HepG2 (cell line): ENCODE data around the gene CHADL. TPM values are rescaled to one million over a fixed set of nuclear protein-coding genes. Genes with fewer than 3 reads are reported as not detected.

Experiments
- GABPA ChIP-seq, 2 experiments: IDR thresholded peaks; 2 replicates each; pipeline ENCODE4 v1.6.1; 2011 to 2016; ENCODE audit warnings: low read depth in 2 of 2, low read length in 1 of 2, missing biosample characterization in 1 of 2, missing genetic modification characterization in 1 of 2
- KDM4B ChIP-seq: sonication (generic); formaldehyde crosslinking; IDR thresholded peaks from 2 replicates; pipeline ENCODE4 v1.4.0; 2020; ENCODE audit warnings: missing genetic modification reagents
- MAF1 ChIP-seq: sonication (generic); formaldehyde crosslinking; IDR thresholded peaks from 2 replicates; pipeline ENCODE4 v1.5.0; 2020; ENCODE audit warnings: missing genetic modification reagents, borderline replicate concordance
- SNAPC4 ChIP-seq: sonication (generic); formaldehyde crosslinking; IDR thresholded peaks from 2 replicates; pipeline ENCODE4 v1.4.0; 2020; ENCODE audit warnings: mild to moderate bottlenecking, missing genetic modification reagents
- TCF7 ChIP-seq: sonication (generic); IDR thresholded peaks from 2 replicates; pipeline ENCODE4 v1.6.1; 2016; ENCODE audit warnings: antibody characterized with exemption, low read depth
- TEF ChIP-seq: sonication (generic); formaldehyde crosslinking; IDR thresholded peaks from 2 replicates; pipeline ENCODE4 v1.5.0; 2020; ENCODE audit warnings: missing genetic modification reagents
- WIZ ChIP-seq: sonication (generic); formaldehyde crosslinking; IDR thresholded peaks from 2 replicates; pipeline ENCODE4 v1.5.1; 2020; ENCODE audit warnings: mild to moderate bottlenecking, missing genetic modification reagents
- ZBTB37 ChIP-seq: sonication (generic); formaldehyde crosslinking; IDR thresholded peaks from 2 replicates; pipeline ENCODE4 v1.4.0; 2020; ENCODE audit warnings: mild to moderate bottlenecking, missing genetic modification reagents
- ZBTB8A ChIP-seq: sonication (generic); formaldehyde crosslinking; IDR thresholded peaks from 2 replicates; pipeline ENCODE4 v1.4.0; 2020; ENCODE audit warnings: mild to moderate bottlenecking, low read depth, missing genetic modification reagents, borderline replicate concordance
- ZFP41 ChIP-seq: sonication (generic); formaldehyde crosslinking; IDR thresholded peaks from 2 replicates; pipeline ENCODE4 v1.4.0; 2020; ENCODE audit warnings: mild to moderate bottlenecking, missing genetic modification reagents, borderline replicate concordance
- ZKSCAN1 ChIP-seq: fragments of 150-350 bp; IDR thresholded peaks from 2 replicates; pipeline ENCODE4 v1.6.1; 2014; ENCODE audit warnings: low read length
- ZNF441 ChIP-seq: sonication (generic); formaldehyde crosslinking; IDR thresholded peaks from 2 replicates; pipeline ENCODE4 v1.7.0; 2021; ENCODE audit warnings: missing genetic modification reagents, borderline replicate concordance
- polyA plus RNA-seq, 8 experiments: library from polyadenylated mRNA; depleted of rRNA in 3 of 8; stranded (reverse) in 7 of 8; unstranded in 1 of 8; fragments of >200 nt; fragmentation: Illumina TruSeq in 4 of 8; extraction: Trizol in 4 of 8; gene quantifications; 2 replicates each; pipeline versions ENCODE4 v1.2.1 to v1.2.3, GENCODE V29; 2011 to 2016; ENCODE audit warnings: low read depth in 4 of 8, missing spikeins in 1 of 8, mixed read lengths in 1 of 8; ENCODE audit not compliant: insufficient read depth in 1 of 8
- total RNA-seq, 5 experiments: library from RNA; depleted of rRNA; stranded (reverse); fragments of >200 nt; fragmentation: Illumina TruSeq; extraction: Trizol; gene quantifications; 2 replicates each; pipeline ENCODE4 v1.2.3, GENCODE V29; 2016; ENCODE audit warnings: low read depth in 1 of 5
- TF ChIP-seq, protein P1 (sequence below): conservative IDR thresholded peaks from 2 replicates; pipeline ENCODE4 v1.6.1; 2018; ENCODE audit warnings: missing genetic modification reagents
- TF ChIP-seq, protein P2 (sequence below): IDR thresholded peaks from 2 replicates; pipeline ENCODE4 v1.6.1; 2018; ENCODE audit warnings: missing genetic modification reagents, mild to moderate bottlenecking, missing compliant biosample characterization
- TF ChIP-seq, protein P3 (sequence below): sonication (generic); formaldehyde crosslinking; IDR thresholded peaks from 2 replicates; pipeline ENCODE4 v1.5.0; 2020; ENCODE audit warnings: missing genetic modification reagents
- TF ChIP-seq, protein P4 (sequence below): sonication (generic); formaldehyde crosslinking; IDR thresholded peaks from 2 replicates; pipeline ENCODE4 v1.4.0; 2020; ENCODE audit warnings: mild to moderate bottlenecking, missing genetic modification reagents

Gene CHADL
- total and polyA plus RNA-seq, 2 of the 13 experiments (the other 11 are each of a cell fraction or from before 2014, with no cell fraction given) = 2.8 to 8.1 TPM

DNA sequence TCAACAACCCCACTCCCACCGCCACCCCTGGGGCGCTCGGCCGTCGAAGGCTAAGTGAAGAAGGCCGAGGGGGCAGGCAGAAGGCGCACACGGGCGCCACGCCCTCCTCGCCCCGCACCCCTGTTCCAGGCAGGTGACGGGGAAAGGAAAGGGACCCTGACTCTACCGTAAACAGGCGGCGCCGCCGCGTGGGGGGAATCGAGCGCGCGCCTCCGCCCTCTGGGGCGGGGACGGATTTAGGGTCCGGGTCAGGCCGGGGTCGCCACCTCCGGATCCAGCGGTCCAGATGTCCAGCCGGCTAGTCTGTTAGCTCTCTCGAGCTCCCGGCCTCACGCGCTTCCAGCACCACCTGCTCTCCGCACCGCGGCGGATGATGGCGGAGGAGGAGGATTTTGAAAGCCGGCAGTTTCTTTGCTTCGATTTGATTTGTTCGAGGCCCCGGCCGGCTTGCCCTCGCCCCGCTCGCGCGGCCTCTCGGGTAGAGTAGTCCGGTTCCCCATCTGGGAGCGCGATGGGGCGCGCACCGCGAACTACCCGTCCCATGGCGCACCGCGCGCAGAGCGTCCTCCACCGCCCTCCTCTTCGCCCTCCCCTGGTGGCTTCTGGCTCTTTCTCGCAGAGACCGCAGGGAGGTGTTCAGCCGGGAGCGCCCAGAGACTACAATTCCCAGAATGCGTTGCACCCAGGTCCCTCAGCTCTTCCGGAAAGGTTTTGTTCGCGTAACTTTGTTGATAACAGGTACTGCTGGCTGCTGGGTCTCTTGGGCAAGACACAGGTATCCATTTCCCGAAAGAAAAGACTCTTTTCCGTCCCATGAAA is 45.3 kb upstream of the CHADL start, which contains the start of gene RANGAP1 (continued):
- TF ChIP-seq, protein P1, sequence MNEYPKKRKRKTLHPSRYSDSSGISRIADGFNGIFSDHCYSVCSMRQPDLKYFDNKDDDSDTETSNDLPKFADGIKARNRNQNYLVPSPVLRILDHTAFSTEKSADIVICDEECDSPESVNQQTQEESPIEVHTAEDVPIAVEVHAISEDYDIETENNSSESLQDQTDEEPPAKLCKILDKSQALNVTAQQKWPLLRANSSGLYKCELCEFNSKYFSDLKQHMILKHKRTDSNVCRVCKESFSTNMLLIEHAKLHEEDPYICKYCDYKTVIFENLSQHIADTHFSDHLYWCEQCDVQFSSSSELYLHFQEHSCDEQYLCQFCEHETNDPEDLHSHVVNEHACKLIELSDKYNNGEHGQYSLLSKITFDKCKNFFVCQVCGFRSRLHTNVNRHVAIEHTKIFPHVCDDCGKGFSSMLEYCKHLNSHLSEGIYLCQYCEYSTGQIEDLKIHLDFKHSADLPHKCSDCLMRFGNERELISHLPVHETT = no peak
- TF ChIP-seq ZFP41 (CRISPR knock-in tag) (0 out of 2 replicates have a peak, but pooled peaks have one; percentile 35), ZBTB8A (CRISPR knock-in tag) (no peak), ZBTB37 (CRISPR knock-in tag) (no peak), TEF (CRISPR knock-in tag) (no peak), ZKSCAN1 (no peak), ZNF441 (CRISPR knock-in tag) (no peak), TCF7 (no peak), KDM4B (no peak; the same call in 1 of the 2 replicates), WIZ (CRISPR knock-in tag) (no peak), SNAPC4 (CRISPR knock-in tag) (no peak; the same call in 1 of the 2 replicates), GABPA (IDR thresholded peaks at IDR 0.05; ENCODE audit: low read depth, low read length) (peak; percentile 59), GABPA (CRISPR knock-in tag; IDR thresholded peaks at IDR 0.05; ENCODE audit: low read depth) (peak; percentile 94), MAF1 (CRISPR knock-in tag) (peak; percentile 85)
- TF ChIP-seq, protein P2, sequence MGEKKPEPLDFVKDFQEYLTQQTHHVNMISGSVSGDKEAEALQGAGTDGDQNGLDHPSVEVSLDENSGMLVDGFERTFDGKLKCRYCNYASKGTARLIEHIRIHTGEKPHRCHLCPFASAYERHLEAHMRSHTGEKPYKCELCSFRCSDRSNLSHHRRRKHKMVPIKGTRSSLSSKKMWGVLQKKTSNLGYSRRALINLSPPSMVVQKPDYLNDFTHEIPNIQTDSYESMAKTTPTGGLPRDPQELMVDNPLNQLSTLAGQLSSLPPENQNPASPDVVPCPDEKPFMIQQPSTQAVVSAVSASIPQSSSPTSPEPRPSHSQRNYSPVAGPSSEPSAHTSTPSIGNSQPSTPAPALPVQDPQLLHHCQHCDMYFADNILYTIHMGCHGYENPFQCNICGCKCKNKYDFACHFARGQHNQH (CRISPR knock-in tag) = no peak
- TF ChIP-seq, protein P3, sequence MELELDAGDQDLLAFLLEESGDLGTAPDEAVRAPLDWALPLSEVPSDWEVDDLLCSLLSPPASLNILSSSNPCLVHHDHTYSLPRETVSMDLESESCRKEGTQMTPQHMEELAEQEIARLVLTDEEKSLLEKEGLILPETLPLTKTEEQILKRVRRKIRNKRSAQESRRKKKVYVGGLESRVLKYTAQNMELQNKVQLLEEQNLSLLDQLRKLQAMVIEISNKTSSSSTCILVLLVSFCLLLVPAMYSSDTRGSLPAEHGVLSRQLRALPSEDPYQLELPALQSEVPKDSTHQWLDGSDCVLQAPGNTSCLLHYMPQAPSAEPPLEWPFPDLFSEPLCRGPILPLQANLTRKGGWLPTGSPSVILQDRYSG (CRISPR knock-in tag) = peak; percentile 34; the same call in 1 of the 2 replicates
- TF ChIP-seq, protein P4, sequence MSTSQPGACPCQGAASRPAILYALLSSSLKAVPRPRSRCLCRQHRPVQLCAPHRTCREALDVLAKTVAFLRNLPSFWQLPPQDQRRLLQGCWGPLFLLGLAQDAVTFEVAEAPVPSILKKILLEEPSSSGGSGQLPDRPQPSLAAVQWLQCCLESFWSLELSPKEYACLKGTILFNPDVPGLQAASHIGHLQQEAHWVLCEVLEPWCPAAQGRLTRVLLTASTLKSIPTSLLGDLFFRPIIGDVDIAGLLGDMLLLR (CRISPR knock-in tag) = no peak
